Stomach (tissue), 9 donors: ENCODE data around the gene SYT2. TPM values are rescaled to one million over a fixed set of nuclear protein-coding genes. Genes with fewer than 3 reads are reported as not detected.
A peak's percentile ranks its signal among the peaks of the same experiment; 100 is the strongest.
"Not testable (repeated sequence)": the region's sequence is repeated elsewhere in the genome, so short reads cannot be mapped to it uniquely, and the experiment has no call there.

Experiments
- DNase-seq, 2 donors: peaks; one replicate each; pipeline versions ENCODE4 v3.0.0 to v3.0.0-alpha.2; 2013 to 2019
- H3K27ac ChIP-seq, 5 donors: fragments of 200-600 bp in 4 of 5; sonication (generic) in 4 of 5; one replicate each; pipeline ENCODE4 v1.5.1; 2013 to 2019; ENCODE audit warnings: mild to moderate bottlenecking in 1 of 5, moderate library complexity in 1 of 5
- H3K27me3 ChIP-seq, 3 donors: fragments of 200-600 bp; sonication (generic); one replicate each; pipeline ENCODE4 v1.5.1; 2017 to 2019; ENCODE audit warnings: mixed run types in 1 of 3
- H3K36me3 ChIP-seq, 4 donors: fragments of 200-600 bp; sonication (generic); 1 replicate in 3 of 4; 2 replicates in 1 of 4; pipeline ENCODE4 v1.5.1; 2016 to 2019
- H3K4me1 ChIP-seq, 4 donors: fragments of 200-600 bp; sonication (generic); one replicate each; pipeline ENCODE4 v1.5.1; 2016 to 2019
- H3K4me3 ChIP-seq, 4 donors: fragments of 200-600 bp; sonication (generic) in 3 of 4; one replicate each; pipeline ENCODE4 v1.5.1; 2016 to 2019; ENCODE audit warnings: mild to moderate bottlenecking in 1 of 4
- H3K9me3 ChIP-seq, 4 donors: fragments of 200-600 bp; sonication (generic); one replicate each; pipeline ENCODE4 v1.5.1; 2016 to 2019
- POLR2AphosphoS5 ChIP-seq, 3 donors: sonication (generic); formaldehyde crosslinking; IDR thresholded peaks; one replicate each; pipeline ENCODE4 v1.6.1; 2016; ENCODE audit warnings: antibody characterized with exemption in 3 of 3
- WGBS, 5 donors: extraction: QIAGEN DNeasy Blood & Tissue Kit in 3 of 5; methylation state at CpG; one replicate each; pipeline versions ENCODE4 v1.1.5 to v1.1.7; 2013 to 2018; 5-methylcytosine and 5-hydroxymethylcytosine counted together
- intact Hi-C: fragments of 100-400 bp; cut with DNase I; formaldehyde crosslinking; loops from one replicate; pipeline ENCODE4 v1.15.1; 2023; ENCODE audit warnings: low total_unique reads
- polyA plus RNA-seq, 3 donors: library from polyadenylated mRNA; stranded (reverse); fragments of 200-250 nt; gene quantifications; one replicate each; pipeline ENCODE4 v1.2.3, GENCODE V29; 2013
- total RNA-seq, 5 donors: library from RNA; depleted of rRNA; stranded (reverse); fragments of >200 nt; gene quantifications; one replicate each; pipeline versions ENCODE4 v1.1.0 to v1.2.3, GENCODE V29; 2014 to 2016
- donor health status: healthy with polysubstance abuse.
- donor health status: Bipolar disorder and iron deficiency.
- donor health status: healthy.

Gene SYT2
- total and polyA plus RNA-seq, 8 donors, result 0.18 to 0.29 TPM; not detected in 6

DNA sequence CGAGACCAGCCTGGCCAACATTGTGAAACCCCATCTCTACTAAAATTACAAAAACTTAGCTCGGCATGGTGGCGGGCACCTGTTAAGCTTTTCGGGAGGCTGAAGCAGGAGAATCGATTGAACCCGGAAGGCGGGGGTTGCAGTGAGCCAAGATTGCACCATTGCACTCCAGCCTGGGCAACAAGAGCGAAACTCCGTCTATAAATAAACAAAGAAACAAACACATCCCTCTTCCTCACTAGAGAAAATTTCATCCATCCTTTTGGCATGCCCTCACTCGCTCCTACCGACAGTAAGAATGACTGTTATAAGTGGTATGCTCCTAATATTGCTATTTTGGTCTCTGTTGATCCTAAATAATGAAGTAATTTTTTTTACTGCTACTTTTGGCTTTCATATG is 166.7 kb downstream of the SYT2 start:
- peak in 1 of 3 donors; percentile 47 for TF ChIP-seq POLR2AphosphoS5 (IDR thresholded peaks at IDR 0.05)
- WGBS, 5 donors, result 57 to 83% (median 82%) methylated on average over 11 of the region's 11 CpGs
- H3K9me3 ChIP-seq, intact Hi-C loops, H3K36me3 ChIP-seq, H3K27me3 ChIP-seq: not testable (repeated sequence)
- H3K4me1 ChIP-seq, result peaks cover 0 to 41% (median 18%) of the 10 kb centered on the region in 4 donors
- DNase-seq, result peak in 1 of 2 donors; percentile 47
- H3K27ac ChIP-seq, result peak overlapping the region; percentile 78 to 88 (median 79)
- peak overlapping the region in 3 of 4 donors; percentile 34 to 46 (median 41) for H3K4me3 ChIP-seq

DNA sequence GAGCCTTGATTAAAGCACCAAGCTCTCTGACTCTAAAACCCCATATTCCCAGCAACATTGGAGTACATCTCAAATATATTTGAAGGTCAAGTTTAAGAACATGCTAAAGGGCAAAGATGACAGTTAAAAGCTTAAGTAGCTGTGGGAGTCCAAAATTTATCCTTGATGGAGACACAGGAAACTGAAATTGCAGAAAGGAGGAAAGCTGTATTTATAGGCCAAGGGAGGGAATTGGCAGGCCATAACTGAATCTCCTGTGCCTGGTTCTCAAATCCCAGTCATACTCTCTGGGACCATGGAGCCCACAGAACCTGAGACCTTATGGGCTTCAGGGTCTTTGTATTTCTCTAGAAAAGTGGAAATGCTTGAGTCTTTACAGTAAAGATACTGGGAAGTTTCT is 167.8 kb downstream of the SYT2 start:
- Histone ChIP-seq H3K27ac (peak overlapping the region; percentile 38 to 88 (median 79)), H3K4me1 (peaks cover 0 to 38% (median 20%) of the 10 kb centered on the region in 4 donors), H3K4me3 (peak overlapping the region; percentile 12 to 46 (median 38))
- peak in 1 of 2 donors; percentile 44 for DNase-seq
- H3K36me3 ChIP-seq, H3K27me3 ChIP-seq, intact Hi-C loops, H3K9me3 ChIP-seq: not testable (repeated sequence)
- peak in 1 of 3 donors; percentile 32 for TF ChIP-seq POLR2AphosphoS5 (IDR thresholded peaks at IDR 0.05)

DNA sequence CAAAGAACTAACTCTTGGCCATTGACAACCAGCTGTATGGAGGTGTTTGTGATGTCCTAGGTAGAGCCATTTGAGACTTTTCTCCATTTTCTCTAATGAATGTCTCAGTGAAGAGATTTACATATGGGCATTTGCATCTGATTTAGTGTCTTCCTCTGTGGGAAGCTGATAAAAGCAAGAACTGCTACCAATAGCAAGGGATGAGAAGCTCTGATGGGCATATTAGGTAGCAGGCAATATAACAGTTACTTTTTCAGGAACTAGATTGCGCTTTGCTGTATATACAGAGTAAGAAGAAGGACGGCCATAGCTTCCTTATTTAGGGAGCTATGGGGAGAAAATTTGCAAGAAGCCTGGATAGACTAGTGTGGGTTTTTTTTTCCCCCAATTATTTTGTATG is 169.4 kb downstream of the SYT2 start:
- H3K9me3 ChIP-seq, intact Hi-C loops, H3K36me3 ChIP-seq, DNase-seq, H3K27me3 ChIP-seq: not testable (repeated sequence)
- peaks cover 0 to 23% (median 13%) of the 10 kb centered on the region in 4 donors for H3K4me1 ChIP-seq
- WGBS, 5 donors, result 62 to 89% (median 88%) methylated on average over 2 of the region's 2 CpGs
- peak overlapping the region; percentile 33 to 46 (median 38) for H3K4me3 ChIP-seq
- H3K27ac ChIP-seq, result peak overlapping the region in 4 of 5 donors; percentile 78 to 88 (median 82)

Other genes with a start within 250 kb of the SYT2 start
- 100 to 1,000 TPM in 2 of 5 donors, 10 to 100 TPM in 3; 46.0 to 229 (median 84.5) TPM for gene KDM5B, start 98.0 kb upstream of the SYT2 start, total RNA-seq
- gene KDM5B, start 98.0 kb upstream of the SYT2 start, polyA plus RNA-seq, result 10 to 100 TPM in 1 of 3 donors, 1 to 10 TPM in 2; 6.5 to 13.4 (median 7.2) TPM
- gene PCAT6, start 100.5 kb upstream of the SYT2 start, total RNA-seq, result not detected
- 1 to 10 TPM; 1.2 to 3.9 (median 2.7) TPM for gene PCAT6, start 100.5 kb upstream of the SYT2 start, polyA plus RNA-seq
- 1 to 10 TPM in 2 of 5 donors, under 1 TPM in 1, not detected in 2; 0.45 to 5.1 (median 4.2) TPM for gene RABIF, start 178.7 kb upstream of the SYT2 start, total RNA-seq
- gene RABIF, start 178.7 kb upstream of the SYT2 start, polyA plus RNA-seq, result 1 to 10 TPM; 4.9 to 9.1 (median 6.1) TPM
- gene KLHL12, start 216.8 kb upstream of the SYT2 start, total RNA-seq, result 10 to 100 TPM; 15.4 to 97.3 (median 29.2) TPM
- gene KLHL12, start 216.8 kb upstream of the SYT2 start, polyA plus RNA-seq, result 10 to 100 TPM; 10.4 to 13.0 (median 12.5) TPM
- 100 to 1,000 TPM in 1 of 5 donors, 10 to 100 TPM in 4; 46.1 to 112 (median 70.6) TPM for gene ADIPOR1, start 247.9 kb upstream of the SYT2 start, total RNA-seq
- gene ADIPOR1, start 247.9 kb upstream of the SYT2 start, polyA plus RNA-seq, result 10 to 100 TPM; 55.8 to 69.7 (median 60.5) TPM